Lower leg skin (tissue), 4 donors: ENCODE data around the gene SLC9C1. TPM values are rescaled to one million over a fixed set of nuclear protein-coding genes. Genes with fewer than 3 reads are reported as not detected.

ENCODE experiments used
- DNase-seq, 2 donors: peaks; one replicate each; pipeline ENCODE4 v3.0.0-alpha.2; 2019; ENCODE audit warnings: low spot score in 2 of 2
- H3K4me3 ChIP-seq: fragments of 200-600 bp; sonication (generic); 2 replicates; pipeline ENCODE4 v1.5.1; 2017; ENCODE audit warnings: mild to moderate bottlenecking, low read depth; ENCODE audit not compliant: poor library complexity, severe bottlenecking
- CTCF ChIP-seq, 3 donors: fragments of 450-650 bp; IDR thresholded peaks; one replicate each; pipeline ENCODE4 v1.5.1; 2016; ENCODE audit warnings: antibody characterized with exemption in 3 of 3, mild to moderate bottlenecking in 3 of 3, moderate library complexity in 2 of 3
- POLR2A ChIP-seq, 2 donors: fragments of 450-650 bp; IDR thresholded peaks; one replicate each; pipeline ENCODE4 v1.6.1; 2016 to 2017; ENCODE audit warnings: antibody characterized with exemption in 2 of 2, mild to moderate bottlenecking in 1 of 2, moderate library complexity in 1 of 2
- WGBS, 2 donors: methylation state at CpG; one replicate each; pipeline ENCODE4 v1.1.5; 2018; 5-methylcytosine and 5-hydroxymethylcytosine counted together
- intact Hi-C: fragments of 100-400 bp; cut with DNase I; formaldehyde crosslinking; loops from one replicate; pipeline ENCODE4 v1.15.0; 2023; ENCODE audit warnings: low total_unique reads
- total RNA-seq, 4 donors: library from RNA; depleted of rRNA; stranded (reverse); fragments of >200 nt; gene quantifications; one replicate each; pipeline ENCODE4 v1.1.0, GENCODE V29; 2016

The SLC9C1 gene
- total RNA-seq, 4 donors from 2014 or later, result not detected

GRCh38 chr3:112101916-112102315 lies 192.1 kb downstream of the SLC9C1 start:
- H3K4me3 ChIP-seq, result no peak overlapping the region
- no peak for TF ChIP-seq CTCF (IDR thresholded peaks at IDR 0.05)
- TF ChIP-seq POLR2A (IDR thresholded peaks at IDR 0.05), result no peak
- 61 to 71% methylated on average over 2 of the region's 2 CpGs for WGBS, 2 donors
- intact Hi-C loops, result no loop called here
- DNase-seq, result no peak

- DNase-seq, result peak in 1 of 2 donors; percentile 76
- H3K4me3 ChIP-seq, result no peak overlapping the region
- 20 to 21% methylated on average over 4 of the region's 4 CpGs for WGBS, 2 donors
- intact Hi-C loops, result no loop called here
- TF ChIP-seq POLR2A (IDR thresholded peaks at IDR 0.05) (no peak), CTCF (IDR thresholded peaks at IDR 0.05) (no peak)
These were observed 196.6 kb downstream of the SLC9C1 start for GRCh38 chr3:112097378-112097777.

GRCh38 chr3:112096176-112096575 lies 197.8 kb downstream of the SLC9C1 start:
- DNase-seq, result no peak
- 43 to 50% methylated on average over 2 of the region's 2 CpGs for WGBS, 2 donors
- intact Hi-C loops, result no loop called here
- no peak overlapping the region for H3K4me3 ChIP-seq
- no peak for TF ChIP-seq CTCF (IDR thresholded peaks at IDR 0.05)
- no peak for TF ChIP-seq POLR2A (IDR thresholded peaks at IDR 0.05)

- DNase-seq, result no peak
- H3K4me3 ChIP-seq, result no peak overlapping the region
- TF ChIP-seq CTCF (IDR thresholded peaks at IDR 0.05), result no peak
- TF ChIP-seq POLR2A (IDR thresholded peaks at IDR 0.05), result no peak
- 30 to 65% methylated on average over 2 of the region's 2 CpGs for WGBS, 2 donors
- intact Hi-C loops, result no loop called here
These were observed 198.3 kb downstream of the SLC9C1 start for GRCh38 chr3:112095731-112096130.

- intact Hi-C loops, result no loop called here
- H3K4me3 ChIP-seq, result no peak overlapping the region
- DNase-seq, result no peak
These were observed 200.9 kb downstream of the SLC9C1 start for GRCh38 chr3:112093180-112093522.

More at GRCh38 chr3:112093180-112093522, 200.9 kb downstream of the SLC9C1 start:
- no peak for TF ChIP-seq POLR2A (IDR thresholded peaks at IDR 0.05)
- no peak for TF ChIP-seq CTCF (IDR thresholded peaks at IDR 0.05)
